H1 (cell line): ENCODE measurements around the gene MFAP5. TPM values are rescaled to one million over a fixed set of nuclear protein-coding genes. Genes with fewer than 3 reads are reported as not detected.

Source experiments
- TEAD4 ChIP-seq: IDR thresholded peaks from 2 replicates; pipeline ENCODE4 v1.6.1; 2012; ENCODE audit warnings: low read depth, low read length, inconsistent platforms, mixed read lengths
- polyA plus RNA-seq, 7 experiments: library from polyadenylated mRNA; depleted of rRNA in 3 of 7; stranded (reverse) in 5 of 7; unstranded in 2 of 7; fragments of >200 nt in 5 of 7; fragments of 200-250 nt in 2 of 7; gene quantifications; 1 replicate in 5 of 7; 2 replicates in 1 of 7; 4 replicates in 1 of 7; pipeline versions ENCODE4 v1.2.1 to v1.2.3, GENCODE V29; 2011 to 2013; ENCODE audit warnings: missing spikeins in 2 of 7, mixed read lengths in 2 of 7
- total RNA-seq: library from RNA; stranded (reverse); fragmentation: NEBNext Ultra II Directional; extraction: Animal tissue kit (Norgen Biotek cat#: 25700); gene quantifications from 2 replicates; pipeline ENCODE4 v1.2.1, GENCODE V29; 2021

Gene MFAP5
- total and polyA plus RNA-seq, 2 of the 8 experiments (the other 6 are each of a cell fraction or from before 2014, with no cell fraction given) = 0.60 to 0.86 TPM

- no peak for TF ChIP-seq TEAD4
These were observed 57.6 kb downstream of the MFAP5 start (continued) for GRCh38 chr12:8605057-8605456.
